Measurements from ENCODE around the gene PSMA5.
"Not testable (repeated sequence)": the region's sequence is repeated elsewhere in the genome, so short reads cannot be mapped to it uniquely, and the experiment has no call there.

The PSMA5 gene

DNA sequence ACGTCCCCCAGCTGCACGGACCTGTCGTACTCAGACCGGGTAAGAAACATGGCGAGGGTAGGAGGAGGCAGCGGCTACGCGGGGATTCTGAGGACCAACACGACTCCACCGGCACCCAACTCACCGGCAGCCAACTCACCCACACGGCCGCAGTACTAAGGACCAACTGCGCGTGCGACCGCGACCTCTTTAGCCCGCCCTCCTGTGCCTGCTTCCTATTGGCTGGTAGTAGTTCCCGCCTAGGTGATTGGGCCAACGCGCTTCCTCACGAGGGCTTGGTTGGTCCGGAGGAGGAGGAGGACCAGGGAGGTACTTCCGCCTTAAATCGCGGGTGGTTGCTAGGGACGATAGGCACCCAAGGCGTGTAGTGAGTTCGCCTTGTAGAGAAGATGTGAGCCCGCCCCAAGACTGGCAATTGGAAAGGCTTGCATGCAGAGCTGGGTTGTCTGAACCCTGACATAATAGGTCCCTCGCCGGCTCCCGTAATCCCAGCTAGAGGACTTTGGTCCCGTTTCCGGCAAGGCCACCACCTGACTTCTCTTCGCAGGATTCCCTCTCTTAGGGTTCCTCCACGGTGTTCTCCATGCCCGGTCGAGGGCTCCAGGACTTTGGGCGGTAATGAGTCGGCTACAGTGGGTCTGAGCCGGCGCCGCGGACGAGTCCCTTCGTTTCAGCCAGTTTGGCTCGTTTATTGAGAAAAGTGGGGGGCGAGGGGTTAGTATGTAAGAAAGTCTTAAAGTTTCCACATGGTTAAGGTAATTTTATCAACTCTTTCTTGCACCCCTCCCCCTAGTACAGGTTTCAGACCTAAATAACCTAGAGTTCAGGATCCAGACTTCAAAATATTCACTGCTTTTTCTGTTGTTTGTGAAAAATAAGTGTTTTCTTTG lies at the start of gene PSMA5:
Gene PSMA5 (minus strand): TSS at position 168 of the 890 bp plus-strand sequence. CDS start 118 bp downstream, at position 50.
- peak; percentile 74 to 96 for DNase-seq (ENCODE audit: low read depth in 1 of 2, low spot score in 1 of 2)

DNA sequence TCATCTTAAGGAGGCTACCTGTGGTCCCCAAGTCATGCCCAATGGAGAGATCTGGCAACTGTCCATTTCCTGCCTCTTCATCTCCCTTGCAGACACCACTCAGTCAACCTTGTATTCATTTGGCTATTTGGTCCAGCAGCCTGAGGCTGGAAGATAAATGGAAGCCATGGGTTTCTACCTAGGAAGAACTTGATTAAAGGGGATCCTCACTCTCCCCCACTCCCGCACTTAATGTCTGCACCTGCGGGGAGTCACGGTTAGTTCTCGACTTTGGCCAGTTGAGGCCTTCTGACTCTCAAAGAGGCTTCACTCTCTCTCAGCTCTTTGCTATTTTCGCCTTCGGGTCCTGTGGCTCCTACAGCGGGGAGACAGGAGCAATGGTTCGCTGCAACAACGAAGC lies 49.0 kb upstream of the PSMA5 start:
- DNase-seq (ENCODE audit: low read depth in 1 of 2, low spot score in 1 of 2) = no peak

DNA sequence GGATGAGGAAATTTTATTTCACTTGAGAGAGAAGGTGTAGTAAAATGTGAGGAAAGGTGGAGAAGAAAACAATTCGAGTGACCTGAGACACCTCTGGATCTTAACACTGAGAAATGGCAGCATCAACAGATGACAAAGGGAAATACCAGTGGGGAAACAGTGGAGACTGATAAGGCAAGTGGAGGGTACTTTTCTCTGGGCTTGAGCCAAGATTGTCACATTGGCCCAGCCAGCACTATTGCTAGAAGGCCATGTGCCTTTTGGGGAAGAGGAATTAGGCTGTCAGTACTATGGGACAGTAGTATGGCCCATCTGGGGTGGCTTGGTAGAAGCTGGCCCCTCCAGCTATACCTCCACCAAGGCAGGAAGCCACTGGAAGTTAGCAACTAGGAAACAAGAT lies 48.4 kb upstream of the PSMA5 start:
- no peak for DNase-seq (ENCODE audit: low read depth in 1 of 2, low spot score in 1 of 2)

DNA sequence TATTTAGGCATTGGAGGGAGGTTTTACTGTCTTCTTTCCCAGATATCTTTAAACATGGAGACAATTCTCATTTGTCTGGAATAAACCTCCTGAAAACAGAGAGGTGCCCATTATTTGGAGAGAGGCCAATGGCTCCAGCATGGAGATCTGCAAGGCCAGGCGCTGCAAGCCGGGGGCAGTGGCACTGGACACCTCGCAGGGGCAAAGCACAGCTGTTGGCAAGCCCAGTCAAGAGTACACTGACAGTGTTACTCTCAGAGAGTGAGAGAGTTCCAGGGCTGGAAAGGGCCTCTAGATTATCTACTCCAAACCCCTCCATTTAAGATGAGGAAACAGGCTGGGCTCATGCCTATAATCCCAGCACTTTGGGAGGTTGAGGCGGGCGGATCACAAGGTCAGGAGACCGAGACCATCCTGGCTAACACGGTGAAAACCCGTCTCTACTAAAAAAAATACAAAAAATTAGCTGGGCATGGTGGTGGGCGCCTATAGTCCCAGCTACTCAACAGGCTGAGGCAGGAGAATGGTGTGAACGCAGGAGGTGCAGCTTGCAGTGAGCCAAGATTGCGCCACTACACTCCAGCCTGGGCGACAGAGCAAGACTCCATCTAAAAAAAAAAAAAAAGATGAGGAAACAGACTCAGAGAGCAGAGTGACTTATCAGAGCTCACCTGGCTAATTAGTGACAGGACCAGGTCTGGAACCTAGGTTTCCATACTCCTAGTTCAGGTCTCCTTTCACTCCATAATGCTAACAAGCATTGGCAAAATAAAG lies 47.2 kb upstream of the PSMA5 start:
- not testable (repeated sequence) for DNase-seq (ENCODE audit: low read depth in 1 of 2, low spot score in 1 of 2)

DNA sequence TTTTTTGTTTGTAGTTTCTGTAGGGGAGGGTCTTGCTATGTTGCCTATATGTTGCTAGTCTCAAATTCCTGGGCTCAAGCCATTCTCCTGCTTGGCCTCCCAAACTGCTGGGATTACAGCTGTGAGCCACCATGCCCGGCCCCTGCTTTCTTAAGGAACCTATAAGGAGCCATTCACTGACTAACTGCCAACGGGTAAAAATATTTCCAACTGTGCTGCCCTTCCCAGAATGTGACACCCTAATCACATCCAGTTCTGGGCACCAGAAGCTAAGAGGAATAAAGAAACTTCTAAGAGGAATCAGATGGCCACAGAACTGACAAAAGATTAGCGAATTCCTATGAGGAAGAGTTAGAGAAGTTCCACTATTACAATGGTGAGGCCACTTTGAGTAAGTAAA lies 46.5 kb upstream of the PSMA5 start:
- no peak for DNase-seq (ENCODE audit: low read depth in 1 of 2, low spot score in 1 of 2)

DNA sequence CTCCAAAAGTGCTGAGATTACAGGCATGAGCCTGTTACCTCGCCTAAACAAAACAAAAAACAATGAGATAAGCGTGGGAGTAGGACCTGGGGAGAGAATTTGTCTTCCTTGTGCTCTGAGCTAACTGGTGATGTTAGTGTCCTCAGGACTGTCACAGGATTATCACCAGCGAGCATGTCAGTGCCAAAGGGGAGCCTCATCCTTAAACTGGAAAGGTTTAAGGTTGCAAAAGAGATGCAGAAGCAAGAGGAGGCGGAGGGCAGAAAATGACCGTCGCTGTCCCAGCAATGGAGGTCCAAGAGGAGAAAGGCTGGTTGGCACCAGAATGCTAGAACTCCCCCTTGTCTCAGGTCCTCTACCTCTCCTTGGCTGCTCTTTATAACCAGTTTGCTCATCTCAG lies 44.0 kb upstream of the PSMA5 start:
- no peak for DNase-seq (ENCODE audit: low read depth in 1 of 2, low spot score in 1 of 2)

GRCh38 chr1:109468903-109469302 lies 42.7 kb upstream of the PSMA5 start:
- no peak for DNase-seq (ENCODE audit: low read depth in 1 of 2, low spot score in 1 of 2)

DNA sequence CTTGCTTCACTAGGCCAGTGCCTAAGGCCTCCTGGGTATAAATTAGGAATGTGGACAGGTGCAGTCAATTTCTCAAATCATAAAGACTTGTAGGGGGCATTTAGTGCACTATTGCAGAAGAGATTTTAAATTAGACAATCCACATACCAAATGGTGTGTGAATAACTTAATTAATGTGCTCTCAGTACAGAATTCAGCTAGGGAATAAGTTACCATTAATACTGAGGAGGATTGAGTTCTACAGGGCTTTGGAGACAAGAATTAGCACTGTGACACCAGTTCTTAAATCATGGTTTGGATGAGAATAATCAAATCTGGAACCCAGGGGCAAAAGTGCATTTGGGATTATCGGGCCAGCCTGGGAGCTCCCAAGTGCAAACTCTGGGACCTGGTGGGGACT lies 41.8 kb upstream of the PSMA5 start:
- no peak for DNase-seq (ENCODE audit: low read depth in 1 of 2, low spot score in 1 of 2)

DNA sequence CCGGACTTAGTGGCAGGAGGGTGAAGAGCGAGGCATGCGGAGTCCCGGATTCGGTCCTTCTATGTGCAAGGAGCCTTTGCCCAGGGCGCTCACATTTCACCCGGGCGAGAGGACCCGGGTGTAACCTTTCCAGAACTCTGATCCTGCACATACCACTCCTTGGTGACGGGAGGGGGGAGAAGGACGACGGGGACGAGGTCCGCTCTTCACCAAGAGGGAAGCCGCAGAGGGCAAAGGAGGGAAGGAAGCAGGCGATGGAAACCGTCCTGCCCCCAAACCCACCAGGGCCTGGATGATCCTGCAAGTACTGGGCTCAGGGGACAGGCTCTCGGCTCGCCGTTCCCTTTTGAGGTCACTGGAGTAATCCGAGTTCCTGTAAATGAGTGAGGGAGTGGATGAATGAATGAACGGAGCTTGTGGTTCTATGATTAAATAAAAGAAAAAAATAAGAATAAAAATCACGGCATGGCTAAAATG lies 41.1 kb upstream of the PSMA5 start:
- DNase-seq (ENCODE audit: low read depth in 1 of 2, low spot score in 1 of 2) = no peak

DNA sequence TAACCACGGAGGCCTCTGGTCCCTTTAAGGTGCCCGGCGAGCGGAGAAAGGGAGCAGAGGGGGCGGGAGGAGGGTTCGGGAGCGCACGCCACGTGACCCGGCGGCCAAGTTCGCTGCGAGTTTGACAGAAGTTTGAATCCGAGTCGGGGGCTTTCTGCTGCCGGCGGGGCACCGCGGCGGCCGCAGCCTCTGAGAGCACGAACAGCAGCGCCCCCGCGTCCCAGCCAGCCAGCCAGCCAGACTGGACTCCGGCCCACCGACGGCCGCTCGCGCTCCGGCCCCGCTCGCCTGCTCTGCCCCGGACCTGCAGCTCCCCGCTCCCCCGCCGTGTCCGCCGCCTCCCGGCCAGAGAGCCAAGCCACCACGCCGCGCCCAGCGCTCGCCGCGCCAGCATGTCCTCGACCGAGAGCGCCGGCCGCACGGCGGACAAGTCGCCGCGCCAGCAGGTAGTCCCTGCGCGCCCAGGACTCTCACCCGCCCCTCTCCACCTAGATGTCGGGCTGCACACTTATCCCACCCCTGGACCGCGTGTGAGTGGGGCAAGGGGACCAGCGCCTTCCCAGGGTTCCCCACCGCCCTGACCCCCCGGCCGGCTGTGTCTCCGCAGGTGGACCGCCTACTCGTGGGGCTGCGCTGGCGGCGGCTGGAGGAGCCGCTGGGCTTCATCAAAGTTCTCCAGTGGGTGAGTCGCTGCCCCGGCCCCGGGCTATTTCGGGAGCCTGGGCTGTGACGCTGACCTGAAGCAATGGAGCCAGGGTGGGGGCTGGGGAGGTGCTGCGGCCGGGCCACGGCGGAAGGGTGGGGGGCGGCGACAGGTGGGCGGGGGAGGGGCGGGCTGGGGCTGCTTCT lies 40.4 kb upstream of the PSMA5 start, which contains the start of gene SYPL2:
Gene SYPL2 (plus strand): TSS at position 95 of the 849 bp plus-strand sequence. CDS start 298 bp downstream, at position 393.
- DNase-seq (ENCODE audit: low read depth in 1 of 2, low spot score in 1 of 2) = no peak

DNA sequence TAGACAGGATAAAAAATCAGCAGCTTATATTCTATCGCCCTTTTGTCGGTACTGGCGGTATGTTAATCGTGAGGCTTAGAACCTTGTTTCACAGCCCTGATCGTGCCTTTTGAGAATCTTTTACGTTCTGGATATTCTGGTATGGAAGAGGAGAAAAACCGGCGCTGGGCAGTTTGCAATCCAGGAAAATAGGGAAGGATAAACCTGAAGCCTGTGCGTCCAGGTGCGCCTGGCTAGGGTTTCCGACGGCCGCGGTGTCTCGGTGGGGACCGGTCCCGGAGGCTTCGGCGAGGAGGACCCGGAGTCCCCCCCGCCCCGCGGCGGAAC lies 39.8 kb upstream of the PSMA5 start:
- no peak for DNase-seq (ENCODE audit: low read depth in 1 of 2, low spot score in 1 of 2)

DNA sequence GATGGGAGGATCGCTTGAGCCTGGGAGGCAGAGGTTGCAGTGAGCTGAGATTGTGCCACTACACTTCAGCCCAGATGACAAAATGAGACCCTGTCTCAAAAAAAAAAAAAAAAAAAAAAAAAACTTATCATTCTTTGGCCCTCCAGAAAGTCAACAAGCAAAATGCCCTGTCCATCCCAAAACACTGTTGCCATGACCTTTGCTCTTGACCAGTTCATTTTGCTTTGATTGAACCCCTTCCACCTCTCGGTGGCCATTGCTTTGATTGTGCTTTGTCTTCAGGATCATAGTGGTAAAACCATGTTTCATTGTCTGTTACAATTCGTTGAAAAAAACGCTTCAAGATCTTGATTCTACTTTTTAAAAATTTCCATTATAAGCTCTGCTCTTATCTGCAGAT lies 31.6 kb upstream of the PSMA5 start:
- DNase-seq (ENCODE audit: low read depth in 1 of 2, low spot score in 1 of 2) = no peak

- no peak for DNase-seq (ENCODE audit: low read depth in 1 of 2, low spot score in 1 of 2)
These were observed 28.4 kb upstream of the PSMA5 start for GRCh38 chr1:109454497-109455133.

DNA sequence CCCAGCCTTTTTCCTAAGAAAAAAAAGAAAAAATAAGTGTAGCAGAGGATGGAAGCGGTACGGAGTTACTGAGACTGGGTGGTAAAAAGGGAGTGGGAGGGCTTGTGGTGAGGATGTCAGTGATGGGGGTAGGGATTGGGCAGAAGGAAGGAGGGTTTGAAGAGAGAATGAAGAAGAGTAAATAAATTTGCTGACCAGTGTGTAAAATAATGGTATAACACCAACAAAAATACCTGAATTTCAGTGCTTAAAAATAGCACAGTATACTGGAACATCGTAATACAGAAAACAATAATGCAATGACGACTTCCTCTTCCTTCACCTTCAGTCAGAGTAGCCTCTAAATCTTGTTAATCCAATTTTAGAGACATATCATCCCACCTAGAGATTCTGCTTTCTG lies 21.3 kb upstream of the PSMA5 start:
- DNase-seq (ENCODE audit: low read depth in 1 of 2, low spot score in 1 of 2) = no peak

DNA sequence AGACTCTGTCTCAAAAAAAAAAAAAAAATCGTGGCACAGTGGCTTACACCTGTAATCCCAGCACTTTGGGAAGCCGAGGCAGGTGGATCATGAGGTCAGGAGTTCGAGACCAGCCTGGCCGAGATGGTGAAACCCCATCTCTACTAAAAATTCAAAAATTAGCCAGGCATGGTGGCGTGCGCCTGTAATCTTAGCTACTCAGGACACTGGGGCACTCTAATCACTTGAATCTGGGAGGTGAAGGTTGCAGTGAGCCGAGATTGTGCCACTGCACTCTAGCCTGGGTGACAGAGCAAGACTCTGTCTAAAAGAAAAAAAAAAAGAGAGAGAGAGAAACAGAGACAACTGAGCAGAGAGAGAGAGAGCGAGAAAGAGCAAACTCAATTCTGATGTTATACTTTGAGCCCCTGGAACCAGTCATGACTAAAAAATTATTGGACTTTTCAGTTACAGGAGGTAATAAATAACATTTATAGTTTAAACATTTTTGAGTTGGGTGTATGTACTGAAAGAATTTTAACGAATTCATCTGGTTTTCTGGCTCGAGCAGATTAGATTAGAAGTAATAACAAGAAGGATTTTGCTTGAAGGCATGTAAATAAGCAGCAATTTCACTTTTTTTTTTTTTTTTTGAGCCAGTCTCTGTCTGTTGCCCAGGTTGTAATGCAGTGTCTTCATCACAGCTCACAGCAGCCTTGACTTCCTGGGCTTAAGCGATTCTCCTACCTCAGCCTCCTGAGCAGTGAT lies 19.9 kb upstream of the PSMA5 start:
- DNase-seq (ENCODE audit: low read depth in 1 of 2, low spot score in 1 of 2) = not testable (repeated sequence)

DNA sequence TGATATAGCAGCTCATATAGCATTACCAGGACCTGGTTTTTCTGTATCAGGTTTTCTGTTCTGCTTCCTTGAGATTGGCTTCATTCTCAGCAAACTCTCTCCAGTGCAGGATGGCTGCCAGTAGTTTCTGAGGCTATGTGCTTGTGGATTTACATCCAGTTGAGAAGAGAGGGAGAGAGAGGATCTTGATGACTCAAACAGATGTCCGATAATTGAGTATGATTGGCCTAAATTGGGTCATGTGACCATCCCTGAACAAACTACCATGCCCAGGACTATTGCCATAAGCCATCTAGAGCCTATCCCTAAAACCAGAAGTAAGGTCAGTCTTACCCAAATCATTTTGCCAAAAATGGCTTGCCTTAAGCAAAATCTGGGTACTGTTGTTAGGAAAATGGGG lies 18.1 kb upstream of the PSMA5 start:
- no peak for DNase-seq (ENCODE audit: low read depth in 1 of 2, low spot score in 1 of 2)

- no peak for DNase-seq (ENCODE audit: low read depth in 1 of 2, low spot score in 1 of 2)
These were observed 17.2 kb upstream of the PSMA5 start for GRCh38 chr1:109443476-109443875.

DNA sequence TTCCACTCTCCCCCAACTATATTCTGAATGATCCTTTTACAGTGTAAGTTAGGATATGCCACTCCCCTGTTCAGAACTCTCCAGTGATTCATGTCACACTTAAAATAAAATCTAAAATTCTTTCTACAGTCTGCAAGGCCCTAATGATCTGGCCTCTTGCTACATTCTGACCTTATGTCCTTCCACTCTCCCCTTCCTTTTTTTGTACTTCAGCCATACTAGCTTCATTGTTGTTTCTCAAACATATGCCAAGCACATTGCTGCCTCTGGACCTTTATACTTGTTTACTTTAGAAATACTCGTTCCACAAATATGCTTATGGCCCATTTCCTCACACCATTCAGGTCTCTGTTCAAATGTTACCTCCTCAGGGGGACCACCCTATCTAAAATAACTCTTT lies 14.8 kb upstream of the PSMA5 start:
- DNase-seq (ENCODE audit: low read depth in 1 of 2, low spot score in 1 of 2) = no peak

DNA sequence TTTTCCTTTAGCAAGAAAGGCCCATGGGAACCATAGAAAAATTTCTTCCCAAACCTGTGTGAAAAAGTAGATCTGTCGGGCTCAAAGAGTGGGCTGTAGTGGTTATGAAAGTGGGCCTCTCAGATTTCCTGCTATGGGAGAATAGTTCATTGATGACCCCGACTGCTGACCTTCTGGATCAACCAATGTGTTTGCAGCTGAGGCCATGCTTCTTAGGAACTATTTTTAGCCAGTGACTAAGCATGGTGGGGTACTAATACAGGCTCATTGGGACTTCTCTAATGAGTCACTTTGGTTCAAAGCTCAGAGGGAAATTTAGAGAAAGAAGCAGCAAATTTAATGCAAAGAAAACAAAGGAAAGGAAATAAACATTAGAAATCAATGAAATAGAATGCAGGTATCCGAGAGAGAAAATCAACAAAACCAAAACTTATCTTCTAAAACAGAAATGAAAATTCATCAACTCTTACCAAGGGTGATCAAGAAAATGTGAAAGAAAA lies 12.6 kb upstream of the PSMA5 start:
- DNase-seq (ENCODE audit: low read depth in 1 of 2, low spot score in 1 of 2) = no peak

DNA sequence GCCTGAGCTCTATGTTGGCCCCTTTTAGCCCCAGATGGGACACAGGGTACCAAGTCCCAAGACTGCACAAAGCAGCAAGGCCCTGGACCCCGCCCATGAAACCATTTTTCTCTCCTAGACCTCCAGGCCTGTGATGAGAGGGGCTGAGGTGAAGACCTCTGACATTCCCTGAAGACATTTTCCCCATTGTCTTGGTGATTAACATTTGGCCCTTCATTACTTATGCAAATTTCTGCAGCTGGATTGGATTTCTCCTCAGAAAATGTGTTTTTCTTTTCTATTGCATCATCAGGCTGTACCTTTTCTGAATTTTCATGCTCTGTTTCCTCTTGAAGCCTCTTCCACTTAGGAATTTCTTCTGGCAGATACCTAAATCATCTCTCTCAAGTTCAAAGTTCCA lies 8.2 kb upstream of the PSMA5 start:
- no peak for DNase-seq (ENCODE audit: low read depth in 1 of 2, low spot score in 1 of 2)
